HS-27A (cell line): ENCODE data around the gene RBPJ.

Experiments
- DNase-seq: peaks from one replicate; pipeline ENCODE4 v3.0.0-alpha.2; 2012; ENCODE audit warnings: low read depth, missing footprints

RBPJ gene

GRCh38 chr4:26459756-26460530, 139.1 kb downstream of the RBPJ start:
- DNase-seq, result peak; percentile 38

- DNase-seq, result no peak
Measured at GRCh38 chr4:26462874-26463273, 142.1 kb downstream of the RBPJ start.

GRCh38 chr4:26463386-26463785, 142.6 kb downstream of the RBPJ start:
- DNase-seq, result no peak

GRCh38 chr4:26464420-26465095, 143.7 kb downstream of the RBPJ start:
- DNase-seq, result no peak

- no peak for DNase-seq
Measured at GRCh38 chr4:26466578-26467270, 145.9 kb downstream of the RBPJ start.

GRCh38 chr4:26467724-26468123, 146.9 kb downstream of the RBPJ start:
- no peak for DNase-seq

GRCh38 chr4:26468283-26468949, 147.6 kb downstream of the RBPJ start:
- DNase-seq, result no peak

- DNase-seq, result no peak
Measured at GRCh38 chr4:26468977-26469376, 148.2 kb downstream of the RBPJ start.

GRCh38 chr4:26471890-26472289, 151.1 kb downstream of the RBPJ start:
- no peak for DNase-seq

GRCh38 chr4:26473893-26474292, 153.1 kb downstream of the RBPJ start:
- no peak for DNase-seq

GRCh38 chr4:26474551-26474950, 153.7 kb downstream of the RBPJ start:
- no peak for DNase-seq

GRCh38 chr4:26475716-26476115, 154.9 kb downstream of the RBPJ start:
- no peak for DNase-seq

- no peak for DNase-seq
Measured at GRCh38 chr4:26476545-26476944, 155.7 kb downstream of the RBPJ start.

GRCh38 chr4:26478330-26478729, 157.5 kb downstream of the RBPJ start:
- no peak for DNase-seq

GRCh38 chr4:26482508-26483462, 162.0 kb downstream of the RBPJ start:
- DNase-seq, result no peak

- no peak for DNase-seq
Measured at GRCh38 chr4:26484032-26484515, 163.3 kb downstream of the RBPJ start.

GRCh38 chr4:26484516-26484915, 163.7 kb downstream of the RBPJ start:
- DNase-seq, result no peak
